ENCODE measurements around the gene CTNNA3.

Gene CTNNA3

DNA sequence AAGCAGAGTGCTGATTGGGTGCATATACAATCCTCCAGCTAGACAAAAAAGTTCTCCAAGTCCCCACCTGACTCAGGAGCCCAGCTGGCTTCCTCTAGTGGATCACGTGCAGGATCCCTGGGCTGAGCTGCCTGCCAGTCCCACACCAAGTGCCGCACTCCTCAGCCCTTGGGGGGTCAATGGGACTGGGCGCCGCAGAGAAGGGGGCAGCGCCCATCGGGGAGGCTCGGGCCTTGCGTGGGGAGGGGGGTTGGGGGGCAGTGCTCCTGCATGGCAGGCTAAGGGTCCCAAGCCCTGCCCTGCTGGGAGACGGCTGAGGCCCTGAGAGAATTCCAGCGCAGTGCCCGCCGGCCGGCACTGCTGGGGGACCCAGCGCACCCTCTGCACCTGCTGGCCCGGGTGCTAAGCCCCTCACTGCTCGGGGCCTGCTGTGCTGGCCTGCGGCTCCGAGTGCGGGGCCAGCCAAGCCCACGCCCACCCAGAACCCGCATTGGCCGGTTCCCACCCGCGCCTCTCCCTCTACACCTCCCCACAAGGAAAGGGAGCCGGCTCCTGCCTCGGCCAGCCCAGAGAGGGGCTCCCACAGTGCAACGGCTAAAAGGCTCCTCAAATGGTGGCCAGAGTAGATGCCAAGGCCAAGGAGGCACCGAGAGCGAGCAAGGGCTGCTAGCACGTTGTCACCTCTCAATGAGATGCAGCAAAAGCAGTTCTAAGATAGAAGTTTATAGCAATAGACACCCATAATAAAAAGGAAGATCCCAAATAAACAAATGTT is 1044.5 kb downstream of the CTNNA3 start:
- Histone ChIP-seq H3K9me2 (replicated peaks; ENCODE audit: control insufficient read depth, low read length) (no peaks in the 10 kb centered on the region), H3K4me2 (ENCODE audit: low read length) (no peak overlapping the region), H3K27ac (ENCODE audit: low read depth, low read length) (no peak overlapping the region), H3K4me3 (ENCODE audit: low read length) (no peak overlapping the region), H3K79me2 (ENCODE audit: control insufficient read depth, low read length) (no peaks in the 10 kb centered on the region), H3K9me3 (ENCODE audit: control insufficient read depth, insufficient read depth, low read length) (peaks cover 4% of the 10 kb centered on the region; the same call in 1 of the 2 replicates), H3F3A (ENCODE audit: control insufficient read depth, insufficient read depth) (no peaks in the 10 kb centered on the region), H3K4me1 (ENCODE audit: control insufficient read depth, low read length) (no peaks in the 10 kb centered on the region), H3K36me3 (ENCODE audit: control insufficient read depth, low read length) (no peaks in the 10 kb centered on the region), H4K20me1 (ENCODE audit: control insufficient read depth, insufficient read depth, low read depth, low read length) (no peaks in the 10 kb centered on the region), H3K27me3 (ENCODE audit: control insufficient read depth, low read length) (no peaks in the 10 kb centered on the region)
- TF ChIP-seq, protein P1, sequence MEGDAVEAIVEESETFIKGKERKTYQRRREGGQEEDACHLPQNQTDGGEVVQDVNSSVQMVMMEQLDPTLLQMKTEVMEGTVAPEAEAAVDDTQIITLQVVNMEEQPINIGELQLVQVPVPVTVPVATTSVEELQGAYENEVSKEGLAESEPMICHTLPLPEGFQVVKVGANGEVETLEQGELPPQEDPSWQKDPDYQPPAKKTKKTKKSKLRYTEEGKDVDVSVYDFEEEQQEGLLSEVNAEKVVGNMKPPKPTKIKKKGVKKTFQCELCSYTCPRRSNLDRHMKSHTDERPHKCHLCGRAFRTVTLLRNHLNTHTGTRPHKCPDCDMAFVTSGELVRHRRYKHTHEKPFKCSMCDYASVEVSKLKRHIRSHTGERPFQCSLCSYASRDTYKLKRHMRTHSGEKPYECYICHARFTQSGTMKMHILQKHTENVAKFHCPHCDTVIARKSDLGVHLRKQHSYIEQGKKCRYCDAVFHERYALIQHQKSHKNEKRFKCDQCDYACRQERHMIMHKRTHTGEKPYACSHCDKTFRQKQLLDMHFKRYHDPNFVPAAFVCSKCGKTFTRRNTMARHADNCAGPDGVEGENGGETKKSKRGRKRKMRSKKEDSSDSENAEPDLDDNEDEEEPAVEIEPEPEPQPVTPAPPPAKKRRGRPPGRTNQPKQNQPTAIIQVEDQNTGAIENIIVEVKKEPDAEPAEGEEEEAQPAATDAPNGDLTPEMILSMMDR (IDR thresholded peaks at IDR 0.05; ENCODE audit: low read depth, low read length, poor library complexity, severe bottlenecking) = no peak
- TF ChIP-seq EZH2phosphoT487 (IDR thresholded peaks at IDR 0.05; ENCODE audit: borderline replicate concordance, low read length) = no peak

DNA sequence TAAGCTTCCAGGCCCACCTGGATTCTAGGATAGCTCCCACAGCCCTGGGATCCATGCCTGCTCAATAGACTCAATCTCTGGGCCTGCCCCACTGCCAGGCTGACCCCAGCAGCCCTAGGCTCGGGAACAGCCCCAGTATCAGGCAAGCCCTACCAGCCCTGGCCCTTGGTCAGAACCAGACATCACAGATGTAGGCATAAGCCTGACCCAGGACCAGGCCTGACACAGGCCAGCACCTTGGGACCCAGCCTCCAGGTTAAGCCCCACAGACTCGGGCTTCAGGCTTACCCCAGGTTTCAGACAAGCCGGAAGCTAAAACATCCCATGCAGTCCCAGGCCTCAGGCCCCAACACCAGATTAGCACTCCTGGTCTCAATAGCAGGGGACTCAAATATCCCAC is 1046.4 kb downstream of the CTNNA3 start:
- no peak for TF ChIP-seq EZH2phosphoT487 (IDR thresholded peaks at IDR 0.05; ENCODE audit: borderline replicate concordance, low read length)
- TF ChIP-seq, protein P1 (IDR thresholded peaks at IDR 0.05; ENCODE audit: low read depth, low read length, poor library complexity, severe bottlenecking) = no peak
- no peaks in the 10 kb centered on the region for H3K9me2 ChIP-seq (replicated peaks; ENCODE audit: control insufficient read depth, low read length)
- H3F3A ChIP-seq (ENCODE audit: control insufficient read depth, insufficient read depth) = no peaks in the 10 kb centered on the region
- H3K4me2 ChIP-seq (ENCODE audit: low read length) = no peak overlapping the region
- no peaks in the 10 kb centered on the region for H4K20me1 ChIP-seq (ENCODE audit: control insufficient read depth, insufficient read depth, low read depth, low read length)
- no peaks in the 10 kb centered on the region for H3K79me2 ChIP-seq (ENCODE audit: control insufficient read depth, low read length)
- H3K4me3 ChIP-seq (ENCODE audit: low read length) = no peak overlapping the region
- no peaks in the 10 kb centered on the region for H3K27me3 ChIP-seq (ENCODE audit: control insufficient read depth, low read length)
- H3K36me3 ChIP-seq (ENCODE audit: control insufficient read depth, low read length) = no peaks in the 10 kb centered on the region
- H3K4me1 ChIP-seq (ENCODE audit: control insufficient read depth, low read length) = no peaks in the 10 kb centered on the region
- peaks cover 4% of the 10 kb centered on the region; the same call in 1 of the 2 replicates for H3K9me3 ChIP-seq (ENCODE audit: control insufficient read depth, insufficient read depth, low read length)
- no peak overlapping the region for H3K27ac ChIP-seq (ENCODE audit: low read depth, low read length)

DNA sequence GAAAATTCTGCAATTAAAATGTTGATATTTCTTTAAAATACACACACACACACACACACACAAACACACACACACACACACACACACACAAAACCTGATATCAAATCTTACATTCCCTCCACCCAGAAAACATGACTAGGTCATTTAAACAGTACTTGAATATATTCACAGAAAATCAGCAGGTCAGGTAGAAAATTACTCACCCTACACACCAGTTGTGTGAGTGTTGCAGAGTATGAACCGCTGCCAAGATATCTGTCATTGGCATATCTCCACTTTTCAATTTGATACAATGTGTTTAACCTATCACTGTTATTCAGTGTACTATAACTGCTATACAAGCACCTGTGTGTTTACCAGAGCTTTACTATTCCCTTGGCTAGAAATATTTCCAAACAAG is 1053.8 kb downstream of the CTNNA3 start:
- Histone ChIP-seq H4K20me1 (ENCODE audit: control insufficient read depth, insufficient read depth, low read depth, low read length) (no peaks in the 10 kb centered on the region), H3K4me2 (ENCODE audit: low read length) (no peak overlapping the region), H3F3A (ENCODE audit: control insufficient read depth, insufficient read depth) (no peaks in the 10 kb centered on the region)

More for the DNA sequence above, 1053.8 kb downstream of the CTNNA3 start:
- H3K9me2 ChIP-seq (replicated peaks; ENCODE audit: control insufficient read depth, low read length) = no peaks in the 10 kb centered on the region
- no peak overlapping the region for H3K27ac ChIP-seq (ENCODE audit: low read depth, low read length)
- no peaks in the 10 kb centered on the region for H3K27me3 ChIP-seq (ENCODE audit: control insufficient read depth, low read length)
- TF ChIP-seq, protein P1 (IDR thresholded peaks at IDR 0.05; ENCODE audit: low read depth, low read length, poor library complexity, severe bottlenecking) = no peak
- no peak for TF ChIP-seq EZH2phosphoT487 (IDR thresholded peaks at IDR 0.05; ENCODE audit: borderline replicate concordance, low read length)
- H3K79me2 ChIP-seq (ENCODE audit: control insufficient read depth, low read length) = no peaks in the 10 kb centered on the region
- H3K4me3 ChIP-seq (ENCODE audit: low read length) = no peak overlapping the region
- no peaks in the 10 kb centered on the region for H3K4me1 ChIP-seq (ENCODE audit: control insufficient read depth, low read length)
- H3K36me3 ChIP-seq (ENCODE audit: control insufficient read depth, low read length) = no peaks in the 10 kb centered on the region
- H3K9me3 ChIP-seq (ENCODE audit: control insufficient read depth, insufficient read depth, low read length) = no peaks in the 10 kb centered on the region

Data from DOHH2 (cell line).